OCI-LY3 (cell line): Measurements from ENCODE around the gene ASIC2.

Experiments
- EZH2phosphoT487 ChIP-seq: fragments of 200-600 bp; shearing (Covaris generic); IDR thresholded peaks from 2 replicates; pipeline ENCODE4 v1.6.1; 2018; ENCODE audit warnings: antibody characterized with exemption, mixed run types, low read depth
- TF ChIP-seq, protein P1 (sequence below): fragments of 200-600, 300-600 bp; sonication (generic); IDR thresholded peaks from 2 replicates; pipeline ENCODE4 v1.5.1; 2014; ENCODE audit warnings: antibody characterized with exemption, low read length, low read depth

DNA sequence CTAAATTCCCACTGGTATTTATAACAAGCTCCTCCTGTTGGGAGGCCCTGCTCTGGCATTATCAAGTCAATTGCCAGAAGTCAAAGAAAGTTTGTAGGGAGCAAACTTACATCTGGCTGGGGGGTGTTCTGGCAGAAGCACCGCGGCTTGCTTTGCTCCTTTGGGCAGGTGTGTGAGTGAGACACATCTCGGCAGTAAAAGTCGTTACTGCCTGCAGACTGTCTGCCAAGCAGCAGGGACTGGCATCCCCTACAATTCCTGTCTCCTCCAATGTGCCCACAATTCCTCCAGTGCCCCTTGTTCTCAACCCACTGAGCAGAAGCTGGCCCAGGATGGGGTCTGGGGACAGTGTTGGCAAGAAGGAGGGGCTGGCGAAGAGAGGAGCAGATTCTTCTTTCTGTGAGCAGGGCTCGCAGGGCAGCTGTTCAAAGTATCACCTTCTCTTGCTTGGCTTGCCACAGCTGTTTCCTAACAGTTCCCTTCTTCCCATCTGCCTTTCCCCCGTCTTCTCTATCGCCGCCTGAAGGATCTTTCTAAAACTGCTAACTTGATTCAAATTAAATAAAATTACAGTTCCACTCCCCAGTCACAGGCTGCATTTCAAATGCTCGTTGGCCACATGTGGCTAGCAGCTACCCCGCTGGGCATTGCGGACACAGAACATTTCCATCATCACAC is 271.2 kb downstream of the ASIC2 start:
- TF ChIP-seq, protein P1, sequence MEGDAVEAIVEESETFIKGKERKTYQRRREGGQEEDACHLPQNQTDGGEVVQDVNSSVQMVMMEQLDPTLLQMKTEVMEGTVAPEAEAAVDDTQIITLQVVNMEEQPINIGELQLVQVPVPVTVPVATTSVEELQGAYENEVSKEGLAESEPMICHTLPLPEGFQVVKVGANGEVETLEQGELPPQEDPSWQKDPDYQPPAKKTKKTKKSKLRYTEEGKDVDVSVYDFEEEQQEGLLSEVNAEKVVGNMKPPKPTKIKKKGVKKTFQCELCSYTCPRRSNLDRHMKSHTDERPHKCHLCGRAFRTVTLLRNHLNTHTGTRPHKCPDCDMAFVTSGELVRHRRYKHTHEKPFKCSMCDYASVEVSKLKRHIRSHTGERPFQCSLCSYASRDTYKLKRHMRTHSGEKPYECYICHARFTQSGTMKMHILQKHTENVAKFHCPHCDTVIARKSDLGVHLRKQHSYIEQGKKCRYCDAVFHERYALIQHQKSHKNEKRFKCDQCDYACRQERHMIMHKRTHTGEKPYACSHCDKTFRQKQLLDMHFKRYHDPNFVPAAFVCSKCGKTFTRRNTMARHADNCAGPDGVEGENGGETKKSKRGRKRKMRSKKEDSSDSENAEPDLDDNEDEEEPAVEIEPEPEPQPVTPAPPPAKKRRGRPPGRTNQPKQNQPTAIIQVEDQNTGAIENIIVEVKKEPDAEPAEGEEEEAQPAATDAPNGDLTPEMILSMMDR, result no peak
- no peak for TF ChIP-seq EZH2phosphoT487
